Measurements from ENCODE around the gene GALNT2.

The GALNT2 gene

GRCh38 chr1:230187290-230187689 lies 120.3 kb downstream of the GALNT2 start:
- no peak for DNase-seq (ENCODE audit: low read depth)

- no peak for DNase-seq (ENCODE audit: low read depth)
These were observed 121.8 kb downstream of the GALNT2 start for GRCh38 chr1:230188826-230189225.

- no peak for DNase-seq (ENCODE audit: low read depth)
These were observed 122.3 kb downstream of the GALNT2 start for GRCh38 chr1:230189341-230189740.

- DNase-seq (ENCODE audit: low read depth) = no peak
These were observed 122.8 kb downstream of the GALNT2 start for GRCh38 chr1:230189824-230190223.

DNA sequence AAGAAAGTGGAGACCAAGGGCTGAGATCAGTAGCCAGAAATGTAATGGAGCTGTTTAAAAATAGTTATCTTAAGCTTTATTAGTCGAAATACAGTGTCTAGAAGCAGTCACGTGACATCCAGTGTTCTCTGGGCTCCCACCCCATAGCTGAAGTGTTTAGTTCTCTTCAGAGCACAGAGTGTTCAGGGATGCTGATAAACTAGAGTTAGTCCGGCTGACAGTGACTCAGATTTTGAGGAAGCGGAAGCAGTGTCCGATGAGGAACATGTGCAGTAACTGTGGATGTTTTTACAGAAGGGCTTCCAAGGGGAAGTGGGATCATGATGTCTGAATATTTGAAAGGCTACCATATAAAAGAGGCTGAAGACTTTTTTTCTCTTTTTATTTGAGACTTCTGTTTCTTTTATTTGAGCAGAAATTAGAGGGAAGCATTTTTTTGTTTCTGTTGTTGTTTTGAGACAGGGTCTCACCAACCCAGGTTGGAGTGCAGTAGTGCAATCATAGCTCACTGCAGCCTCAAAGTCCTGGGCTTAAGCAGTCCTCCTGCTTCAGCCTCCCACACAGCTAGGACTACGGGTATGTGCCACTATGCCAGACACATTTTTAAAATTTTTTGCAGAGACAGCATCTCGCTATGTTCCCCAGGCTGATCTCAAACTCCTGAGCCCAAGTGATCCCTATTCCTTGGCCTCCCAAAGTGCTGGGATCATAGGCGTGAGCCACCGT lies 124.2 kb downstream of the GALNT2 start:
- no peak for DNase-seq (ENCODE audit: low read depth)

- no peak for DNase-seq (ENCODE audit: low read depth)
These were observed 124.8 kb downstream of the GALNT2 start for GRCh38 chr1:230191855-230192254.

DNA sequence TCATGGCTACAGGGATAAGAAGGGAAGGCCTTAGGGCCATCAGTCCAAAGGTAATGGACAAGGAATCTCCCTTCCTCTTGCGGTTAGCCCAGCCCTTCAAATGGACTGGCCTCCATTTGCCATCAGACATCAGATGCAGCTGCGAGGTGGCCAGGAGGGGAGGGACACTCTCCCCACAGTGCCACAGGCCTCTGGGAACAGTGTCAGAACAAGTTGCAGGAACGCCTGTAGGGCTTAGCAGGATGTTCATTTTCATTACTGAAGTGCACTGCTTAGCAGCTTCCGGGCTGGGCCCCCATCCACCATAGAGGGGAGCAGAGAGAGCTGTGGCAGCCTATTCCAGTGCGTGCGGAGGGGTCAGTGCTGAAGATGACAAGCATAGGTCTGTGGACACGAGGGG lies 127.5 kb downstream of the GALNT2 start:
- DNase-seq (ENCODE audit: low read depth) = no peak

DNA sequence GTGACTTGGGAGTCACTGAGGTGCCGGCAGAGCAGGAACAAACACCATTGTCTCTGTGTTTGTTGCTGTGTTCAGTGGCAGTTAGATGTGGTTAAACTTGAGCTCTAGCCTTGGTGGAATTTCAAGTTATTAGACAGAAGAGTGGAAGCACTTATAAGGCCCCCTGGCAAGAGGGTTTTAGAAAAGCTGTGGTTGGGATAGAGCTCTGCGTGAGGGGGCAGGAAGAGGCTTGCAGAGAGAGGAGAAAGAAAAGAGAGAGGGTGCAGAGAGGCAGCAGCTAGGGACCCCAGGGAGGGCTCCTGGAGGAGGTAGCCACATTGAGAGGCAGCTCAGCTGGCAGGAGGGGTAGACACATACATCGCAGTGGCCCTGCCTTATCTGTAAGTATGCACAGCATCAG lies 128.2 kb downstream of the GALNT2 start:
- DNase-seq (ENCODE audit: low read depth) = no peak

- DNase-seq (ENCODE audit: low read depth) = no peak
These were observed 129.0 kb downstream of the GALNT2 start for GRCh38 chr1:230196077-230196476.

- no peak for DNase-seq (ENCODE audit: low read depth)
These were observed 130.9 kb downstream of the GALNT2 start for GRCh38 chr1:230197644-230198567.

- no peak for DNase-seq (ENCODE audit: low read depth)
These were observed 132.0 kb downstream of the GALNT2 start for GRCh38 chr1:230199034-230199433.

DNA sequence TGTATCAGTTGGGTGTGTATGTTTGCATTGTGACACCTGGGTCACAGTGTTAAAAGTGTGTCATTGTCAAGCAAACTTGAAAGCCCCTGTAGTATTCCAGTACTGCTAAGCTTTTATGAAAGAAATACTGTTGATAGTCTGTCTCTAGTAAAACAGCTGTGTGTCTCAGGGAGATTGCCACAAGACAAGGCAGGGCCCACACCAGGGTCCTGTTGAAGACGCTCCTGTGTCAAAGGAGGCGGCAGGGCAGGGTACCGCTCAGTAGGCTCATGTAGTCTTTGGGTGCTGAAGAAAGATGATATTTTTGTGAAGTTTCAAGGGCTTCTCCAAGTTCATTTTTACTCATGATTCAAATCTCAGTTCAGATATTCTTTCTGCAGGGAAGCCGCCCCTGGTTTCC lies 132.5 kb downstream of the GALNT2 start:
- DNase-seq (ENCODE audit: low read depth) = no peak

- no peak for DNase-seq (ENCODE audit: low read depth)
These were observed 133.2 kb downstream of the GALNT2 start for GRCh38 chr1:230200276-230200675.

GRCh38 chr1:230201445-230201844 lies 134.4 kb downstream of the GALNT2 start:
- no peak for DNase-seq (ENCODE audit: low read depth)

DNA sequence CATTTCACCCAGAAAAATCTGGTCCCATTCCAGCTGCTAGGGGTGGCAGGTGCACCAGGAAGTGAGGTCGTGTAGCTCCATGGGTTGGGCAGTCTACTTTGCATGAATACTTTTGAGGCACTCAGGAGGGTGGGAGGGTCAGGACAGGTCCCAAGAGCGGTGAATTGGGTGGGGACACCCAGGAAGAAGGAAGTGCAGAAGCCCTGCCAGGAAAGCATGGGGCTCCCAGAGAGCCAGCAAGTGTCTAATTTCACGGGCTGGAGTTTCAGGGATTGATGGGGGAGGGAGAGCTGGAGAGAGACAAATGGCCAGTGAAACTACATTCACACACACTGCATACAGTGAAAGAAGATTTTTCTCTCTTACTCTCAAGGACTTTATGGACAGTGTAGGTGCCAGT lies 137.8 kb downstream of the GALNT2 start:
- DNase-seq (ENCODE audit: low read depth) = no peak

- no peak for DNase-seq (ENCODE audit: low read depth)
These were observed 138.7 kb downstream of the GALNT2 start for GRCh38 chr1:230205719-230206198.

- no peak for DNase-seq (ENCODE audit: low read depth)
These were observed 139.2 kb downstream of the GALNT2 start for GRCh38 chr1:230206207-230206606.

GRCh38 chr1:230206976-230207375 lies 139.9 kb downstream of the GALNT2 start:
- no peak for DNase-seq (ENCODE audit: low read depth)

DNA sequence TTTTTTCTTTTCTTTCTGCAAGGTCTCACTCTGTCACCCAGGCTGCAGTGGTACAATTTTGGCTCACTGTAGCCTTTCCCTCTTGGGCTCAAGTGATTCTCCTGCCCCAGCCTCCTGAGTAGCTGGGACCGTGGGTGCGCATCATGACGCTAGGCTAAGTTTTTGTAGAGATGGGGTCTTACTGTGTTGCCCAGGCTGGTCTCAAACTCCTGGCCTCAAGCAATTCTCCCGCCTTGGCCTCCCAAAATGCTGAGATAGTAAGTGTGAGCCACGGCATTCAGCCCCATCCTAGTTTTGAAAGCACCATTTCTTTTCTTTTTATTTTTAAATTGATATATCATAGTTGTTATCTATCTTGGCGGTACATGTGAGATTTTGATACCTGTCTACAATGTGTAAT lies 140.6 kb downstream of the GALNT2 start:
- DNase-seq (ENCODE audit: low read depth) = no peak

- DNase-seq (ENCODE audit: low read depth) = no peak
These were observed 141.7 kb downstream of the GALNT2 start for GRCh38 chr1:230208619-230209261.

DNA sequence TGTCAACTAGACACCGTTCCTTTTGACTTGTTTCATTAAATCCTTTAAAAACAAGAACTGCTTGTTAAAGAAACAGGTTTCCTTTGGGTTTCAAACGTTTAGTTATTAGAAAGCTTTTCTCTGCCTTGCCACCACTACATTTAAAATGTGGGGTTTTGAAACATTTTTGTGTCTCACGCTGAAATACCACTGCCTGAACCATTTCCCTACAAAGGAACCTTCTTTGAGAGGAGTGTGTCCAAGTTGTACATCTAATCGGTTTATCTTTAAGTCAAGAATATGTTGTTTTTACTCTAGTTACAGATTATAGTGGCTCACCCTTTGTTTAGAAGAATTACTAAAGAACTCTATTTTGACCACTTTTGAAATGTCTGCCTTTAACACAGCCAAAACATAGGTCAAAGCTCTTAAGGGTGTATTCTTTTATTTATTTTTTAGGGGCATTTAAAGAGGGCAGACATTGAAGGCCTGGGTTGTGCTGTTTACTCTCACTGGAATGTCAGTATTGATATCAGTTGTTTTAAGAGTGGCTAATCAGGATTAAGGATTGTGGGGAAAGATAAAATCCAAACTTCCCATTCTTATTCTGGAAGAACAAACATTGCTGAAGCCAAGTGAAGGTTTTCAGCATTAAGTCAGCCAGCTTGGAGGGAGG lies 143.4 kb downstream of the GALNT2 start:
- DNase-seq (ENCODE audit: low read depth) = no peak

- no peak for DNase-seq (ENCODE audit: low read depth)
These were observed 143.9 kb downstream of the GALNT2 start for GRCh38 chr1:230210981-230211336.
